GM23338 (cell line): ENCODE measurements around the gene B4GALNT1. TPM values are rescaled to one million over a fixed set of nuclear protein-coding genes. Genes with fewer than 3 reads are reported as not detected.

Experiments used
- ATAC-seq: fragments of 200-7000 bp; cut with Tn5 transposase; 3 replicates; pipeline ENCODE4 v1.9.1; 2020
- DNase-seq: peaks from one replicate; pipeline ENCODE4 v3.0.0-alpha.2; 2015; ENCODE audit warnings: low spot score
- H2AFZ ChIP-seq: fragments of 200-600 bp; sonication (generic); 2 replicates; pipeline ENCODE4 v1.8.0; 2016; ENCODE audit warnings: antibody characterized with exemption, mild to moderate bottlenecking, moderate library complexity
- H3F3A ChIP-seq: fragments of 200-600 bp; sonication (generic); replicated peaks from 2 replicates; pipeline ENCODE4 v1.8.0; 2017; ENCODE audit warnings: antibody characterized with exemption, mixed run types, low read depth
- H3K27ac ChIP-seq: fragments of 200-600 bp; sonication (generic); 2 replicates; pipeline ENCODE4 v1.6.1; 2016; ENCODE audit warnings: low read depth
- H3K27me3 ChIP-seq: fragments of 200-600 bp; sonication (generic); 2 replicates; pipeline ENCODE4 v1.8.0; 2016; ENCODE audit warnings: mild to moderate bottlenecking, mixed run types, moderate library complexity; ENCODE audit not compliant: insufficient read depth
- H3K36me3 ChIP-seq: fragments of 200-600 bp; sonication (generic); 2 replicates; pipeline ENCODE4 v1.8.0; 2016; ENCODE audit warnings: mild to moderate bottlenecking; ENCODE audit not compliant: insufficient read depth
- H3K4me1 ChIP-seq: fragments of 200-600 bp; sonication (generic); 2 replicates; pipeline ENCODE4 v1.8.0; 2016; ENCODE audit warnings: mild to moderate bottlenecking, moderate library complexity; ENCODE audit not compliant: insufficient read depth
- H3K4me2 ChIP-seq: fragments of 200-600 bp; sonication (generic); 2 replicates; pipeline ENCODE4 v1.7.1; 2017; ENCODE audit warnings: mixed run types
- H3K4me3 ChIP-seq: fragments of 200-600 bp; sonication (generic); 2 replicates; pipeline ENCODE4 v1.6.1; 2016; ENCODE audit warnings: mixed run types
- H3K79me2 ChIP-seq: fragments of 200-600 bp; sonication (generic); replicated peaks from 2 replicates; pipeline ENCODE4 v1.8.0; 2017; ENCODE audit warnings: mild to moderate bottlenecking; ENCODE audit not compliant: insufficient read depth
- H3K9me2 ChIP-seq: fragments of 200-600 bp; sonication (generic); 2 replicates; pipeline ENCODE4 v1.8.0; 2017; ENCODE audit not compliant: insufficient read depth
- H4K20me1 ChIP-seq: fragments of 200-600 bp; sonication (generic); replicated peaks from 2 replicates; pipeline ENCODE4 v1.8.0; 2017; ENCODE audit warnings: mild to moderate bottlenecking; ENCODE audit not compliant: insufficient read depth
- H3K27ac Mint-ChIP-seq: 2 replicates; pipeline ENCODE4 v1.8.0; 2020; ENCODE audit warnings: inconsistent platforms, mild to moderate bottlenecking, moderate library complexity, mixed read lengths
- H3K27me3 Mint-ChIP-seq: 3 replicates; pipeline ENCODE4 v1.8.0; 2022; ENCODE audit warnings: low read depth, mild to moderate bottlenecking, moderate library complexity, mixed read lengths, inconsistent platforms; ENCODE audit not compliant: insufficient read depth, poor library complexity
- H3K36me3 Mint-ChIP-seq: 3 replicates; pipeline ENCODE4 v1.8.0; 2021; ENCODE audit warnings: low read depth, mild to moderate bottlenecking, inconsistent platforms, moderate library complexity, mixed read lengths
- H3K4me1 Mint-ChIP-seq: 3 replicates; pipeline ENCODE4 v1.8.0; 2020; ENCODE audit warnings: mild to moderate bottlenecking, inconsistent platforms, mixed read lengths
- H3K4me3 Mint-ChIP-seq: 3 replicates; pipeline ENCODE4 v1.8.0; 2021; ENCODE audit warnings: moderate library complexity, mild to moderate bottlenecking, inconsistent platforms, mixed read lengths
- H3K9me3 Mint-ChIP-seq: 3 replicates; pipeline ENCODE4 v1.8.0; 2020; ENCODE audit warnings: moderate library complexity, mild to moderate bottlenecking, inconsistent platforms, mixed read lengths
- CREB1 ChIP-seq: fragments of 250-450 bp; sonication (Bioruptor Pico); IDR thresholded peaks from 2 replicates; pipeline ENCODE4 v1.5.0; 2020; ENCODE audit warnings: low read depth, mild to moderate bottlenecking, moderate library complexity
- EZH2 ChIP-seq: fragments of 200-600 bp; sonication (generic); IDR thresholded peaks from one replicate; pipeline ENCODE4 v1.8.0; 2017; ENCODE audit warnings: antibody characterized with exemption, mild to moderate bottlenecking, low read depth; ENCODE audit not compliant: unreplicated experiment
- JUNB ChIP-seq: IDR thresholded peaks from one replicate; pipeline ENCODE4 v1.6.1; 2016; ENCODE audit warnings: antibody characterized with exemption; ENCODE audit not compliant: unreplicated experiment
- NANOG ChIP-seq: IDR thresholded peaks from 2 replicates; pipeline ENCODE4 v1.6.1; 2016; ENCODE audit warnings: antibody characterized with exemption, borderline replicate concordance
- POLR2AphosphoS5 ChIP-seq: IDR thresholded peaks from 2 replicates; pipeline ENCODE4 v1.6.1; 2016; ENCODE audit warnings: antibody characterized with exemption, low read depth
- STAT1 ChIP-seq: IDR thresholded peaks from one replicate; pipeline ENCODE4 v1.6.1; 2016; ENCODE audit warnings: antibody characterized with exemption; ENCODE audit not compliant: unreplicated experiment
- ZNF114 ChIP-seq: fragments of 250-450 bp; sonication (Bioruptor Pico); IDR thresholded peaks from 2 replicates; pipeline ENCODE4 v1.5.0; 2020; ENCODE audit warnings: mild to moderate bottlenecking, moderate library complexity
- ZNF331 ChIP-seq: fragments of 250-450 bp; sonication (Bioruptor Pico); IDR thresholded peaks from 2 replicates; pipeline ENCODE4 v1.5.0; 2020; ENCODE audit warnings: low read depth, mild to moderate bottlenecking, moderate library complexity
- polyA plus RNA-seq: library from polyadenylated mRNA; unstranded; fragments of >200 nt; fragmentation: Nextera tagmentation; extraction: Ambion mirVana; gene quantifications from 2 replicates; pipeline ENCODE4 v1.2.1, GENCODE V29; 2016
- total RNA-seq: library from RNA; depleted of rRNA; stranded (reverse); fragments of >200 nt; shearing (Covaris generic); gene quantifications from 2 replicates; pipeline ENCODE4 v1.2.3, GENCODE V29; 2014
- TF ChIP-seq, protein P1 (sequence below): IDR thresholded peaks from one replicate; pipeline ENCODE4 v1.6.1; 2018; ENCODE audit warnings: antibody characterized with exemption; ENCODE audit not compliant: unreplicated experiment
- TF ChIP-seq, protein P2 (sequence below), 2 experiments: fragments of 200-600 bp in 1 of 2; sonication (generic) in 1 of 2; conservative IDR thresholded peaks; 2 replicates each; pipeline versions ENCODE4 v1.5.1 to v1.6.1; 2016 to 2017; ENCODE audit warnings: antibody characterized with exemption in 2 of 2, low read depth in 2 of 2, mild to moderate bottlenecking in 2 of 2, moderate library complexity in 1 of 2
- TF ChIP-seq, protein P3 (sequence below): fragments of 250-450 bp; sonication (Bioruptor Pico); IDR thresholded peaks from 2 replicates; pipeline ENCODE4 v1.5.0; 2020; ENCODE audit warnings: mild to moderate bottlenecking, moderate library complexity
- TF ChIP-seq, protein P4 (sequence below): IDR thresholded peaks from 2 replicates; pipeline ENCODE4 v1.6.1; 2016; ENCODE audit warnings: antibody characterized with exemption

Gene B4GALNT1
- total and polyA plus RNA-seq, 2 experiments from 2014 or later: 1.3 to 2.4 TPM

DNA sequence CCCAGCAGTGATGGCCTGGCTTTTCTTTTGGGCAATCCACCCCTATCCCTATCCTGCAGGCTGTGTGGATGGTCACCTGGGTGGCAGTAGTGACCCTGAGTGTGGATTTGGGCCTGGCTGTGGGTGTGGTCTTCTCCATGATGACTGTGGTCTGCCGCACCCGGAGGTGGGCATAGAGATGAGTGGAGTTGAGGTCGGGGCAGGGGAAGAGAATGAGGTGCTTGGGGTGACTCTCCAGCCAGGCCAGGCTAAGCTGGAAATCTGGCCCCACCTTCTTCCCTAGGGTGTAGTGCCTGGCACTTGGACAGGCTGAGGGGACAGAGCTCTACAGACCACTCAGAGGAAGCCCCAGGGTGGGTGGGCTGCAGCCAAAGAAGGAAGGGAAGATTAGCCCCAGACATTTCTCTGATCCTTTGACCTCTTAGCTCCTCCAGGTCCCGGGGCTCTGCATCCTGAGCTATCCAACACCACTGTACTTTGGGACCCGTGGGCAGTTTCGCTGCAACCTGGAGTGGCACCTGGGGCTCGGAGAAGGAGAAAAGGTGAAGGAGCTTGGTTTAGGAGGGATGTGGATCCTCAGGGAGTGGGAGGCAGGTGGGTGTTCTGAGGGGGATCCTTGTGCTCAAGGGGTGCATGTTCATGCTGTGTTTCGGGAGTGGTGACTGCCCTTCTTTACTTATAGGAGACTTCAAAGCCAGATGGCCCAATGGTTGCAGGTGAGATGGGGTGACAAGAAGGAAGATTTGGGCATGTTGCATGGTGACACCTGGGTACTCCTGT lies 8.4 kb downstream of the B4GALNT1 start:
- peaks cover 26% of the 10 kb centered on the region for H3K4me1 ChIP-seq
- Mint-ChIP-seq H3K27ac (no peak overlapping the region), H3K27me3 (peaks cover 100% of the 10 kb centered on the region), H3K4me1 (peaks cover 37% of the 10 kb centered on the region), H3K9me3 (no peaks in the 10 kb centered on the region), H3K36me3 (no peaks in the 10 kb centered on the region; the same call in 2 of the 3 replicates), H3K4me3 (no peak overlapping the region; the same call in 2 of the 3 replicates)
- no peaks in the 10 kb centered on the region for H3K36me3 ChIP-seq
- DNase-seq: no peak
- H2AFZ ChIP-seq: no peak overlapping the region
- H4K20me1 ChIP-seq: peaks cover 19% of the 10 kb centered on the region
- no peak for ATAC-seq
- H3K79me2 ChIP-seq: no peaks in the 10 kb centered on the region
- peaks cover 100% of the 10 kb centered on the region for H3K27me3 ChIP-seq
- TF ChIP-seq ZNF114 (CRISPR knock-in tag) (no peak), ZNF331 (no peak), JUNB (no peak), EZH2 (no peak), STAT1 (no peak), NANOG (no peak), POLR2AphosphoS5 (no peak), CREB1 (CRISPR knock-in tag) (no peak)
- TF ChIP-seq, protein P1, sequence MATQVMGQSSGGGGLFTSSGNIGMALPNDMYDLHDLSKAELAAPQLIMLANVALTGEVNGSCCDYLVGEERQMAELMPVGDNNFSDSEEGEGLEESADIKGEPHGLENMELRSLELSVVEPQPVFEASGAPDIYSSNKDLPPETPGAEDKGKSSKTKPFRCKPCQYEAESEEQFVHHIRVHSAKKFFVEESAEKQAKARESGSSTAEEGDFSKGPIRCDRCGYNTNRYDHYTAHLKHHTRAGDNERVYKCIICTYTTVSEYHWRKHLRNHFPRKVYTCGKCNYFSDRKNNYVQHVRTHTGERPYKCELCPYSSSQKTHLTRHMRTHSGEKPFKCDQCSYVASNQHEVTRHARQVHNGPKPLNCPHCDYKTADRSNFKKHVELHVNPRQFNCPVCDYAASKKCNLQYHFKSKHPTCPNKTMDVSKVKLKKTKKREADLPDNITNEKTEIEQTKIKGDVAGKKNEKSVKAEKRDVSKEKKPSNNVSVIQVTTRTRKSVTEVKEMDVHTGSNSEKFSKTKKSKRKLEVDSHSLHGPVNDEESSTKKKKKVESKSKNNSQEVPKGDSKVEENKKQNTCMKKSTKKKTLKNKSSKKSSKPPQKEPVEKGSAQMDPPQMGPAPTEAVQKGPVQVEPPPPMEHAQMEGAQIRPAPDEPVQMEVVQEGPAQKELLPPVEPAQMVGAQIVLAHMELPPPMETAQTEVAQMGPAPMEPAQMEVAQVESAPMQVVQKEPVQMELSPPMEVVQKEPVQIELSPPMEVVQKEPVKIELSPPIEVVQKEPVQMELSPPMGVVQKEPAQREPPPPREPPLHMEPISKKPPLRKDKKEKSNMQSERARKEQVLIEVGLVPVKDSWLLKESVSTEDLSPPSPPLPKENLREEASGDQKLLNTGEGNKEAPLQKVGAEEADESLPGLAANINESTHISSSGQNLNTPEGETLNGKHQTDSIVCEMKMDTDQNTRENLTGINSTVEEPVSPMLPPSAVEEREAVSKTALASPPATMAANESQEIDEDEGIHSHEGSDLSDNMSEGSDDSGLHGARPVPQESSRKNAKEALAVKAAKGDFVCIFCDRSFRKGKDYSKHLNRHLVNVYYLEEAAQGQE: no peak
- TF ChIP-seq, protein P2, sequence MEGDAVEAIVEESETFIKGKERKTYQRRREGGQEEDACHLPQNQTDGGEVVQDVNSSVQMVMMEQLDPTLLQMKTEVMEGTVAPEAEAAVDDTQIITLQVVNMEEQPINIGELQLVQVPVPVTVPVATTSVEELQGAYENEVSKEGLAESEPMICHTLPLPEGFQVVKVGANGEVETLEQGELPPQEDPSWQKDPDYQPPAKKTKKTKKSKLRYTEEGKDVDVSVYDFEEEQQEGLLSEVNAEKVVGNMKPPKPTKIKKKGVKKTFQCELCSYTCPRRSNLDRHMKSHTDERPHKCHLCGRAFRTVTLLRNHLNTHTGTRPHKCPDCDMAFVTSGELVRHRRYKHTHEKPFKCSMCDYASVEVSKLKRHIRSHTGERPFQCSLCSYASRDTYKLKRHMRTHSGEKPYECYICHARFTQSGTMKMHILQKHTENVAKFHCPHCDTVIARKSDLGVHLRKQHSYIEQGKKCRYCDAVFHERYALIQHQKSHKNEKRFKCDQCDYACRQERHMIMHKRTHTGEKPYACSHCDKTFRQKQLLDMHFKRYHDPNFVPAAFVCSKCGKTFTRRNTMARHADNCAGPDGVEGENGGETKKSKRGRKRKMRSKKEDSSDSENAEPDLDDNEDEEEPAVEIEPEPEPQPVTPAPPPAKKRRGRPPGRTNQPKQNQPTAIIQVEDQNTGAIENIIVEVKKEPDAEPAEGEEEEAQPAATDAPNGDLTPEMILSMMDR (conservative IDR thresholded peaks at IDR 0.05; ENCODE audit: low read depth in 2 of 2): no peak
- TF ChIP-seq, protein P3, sequence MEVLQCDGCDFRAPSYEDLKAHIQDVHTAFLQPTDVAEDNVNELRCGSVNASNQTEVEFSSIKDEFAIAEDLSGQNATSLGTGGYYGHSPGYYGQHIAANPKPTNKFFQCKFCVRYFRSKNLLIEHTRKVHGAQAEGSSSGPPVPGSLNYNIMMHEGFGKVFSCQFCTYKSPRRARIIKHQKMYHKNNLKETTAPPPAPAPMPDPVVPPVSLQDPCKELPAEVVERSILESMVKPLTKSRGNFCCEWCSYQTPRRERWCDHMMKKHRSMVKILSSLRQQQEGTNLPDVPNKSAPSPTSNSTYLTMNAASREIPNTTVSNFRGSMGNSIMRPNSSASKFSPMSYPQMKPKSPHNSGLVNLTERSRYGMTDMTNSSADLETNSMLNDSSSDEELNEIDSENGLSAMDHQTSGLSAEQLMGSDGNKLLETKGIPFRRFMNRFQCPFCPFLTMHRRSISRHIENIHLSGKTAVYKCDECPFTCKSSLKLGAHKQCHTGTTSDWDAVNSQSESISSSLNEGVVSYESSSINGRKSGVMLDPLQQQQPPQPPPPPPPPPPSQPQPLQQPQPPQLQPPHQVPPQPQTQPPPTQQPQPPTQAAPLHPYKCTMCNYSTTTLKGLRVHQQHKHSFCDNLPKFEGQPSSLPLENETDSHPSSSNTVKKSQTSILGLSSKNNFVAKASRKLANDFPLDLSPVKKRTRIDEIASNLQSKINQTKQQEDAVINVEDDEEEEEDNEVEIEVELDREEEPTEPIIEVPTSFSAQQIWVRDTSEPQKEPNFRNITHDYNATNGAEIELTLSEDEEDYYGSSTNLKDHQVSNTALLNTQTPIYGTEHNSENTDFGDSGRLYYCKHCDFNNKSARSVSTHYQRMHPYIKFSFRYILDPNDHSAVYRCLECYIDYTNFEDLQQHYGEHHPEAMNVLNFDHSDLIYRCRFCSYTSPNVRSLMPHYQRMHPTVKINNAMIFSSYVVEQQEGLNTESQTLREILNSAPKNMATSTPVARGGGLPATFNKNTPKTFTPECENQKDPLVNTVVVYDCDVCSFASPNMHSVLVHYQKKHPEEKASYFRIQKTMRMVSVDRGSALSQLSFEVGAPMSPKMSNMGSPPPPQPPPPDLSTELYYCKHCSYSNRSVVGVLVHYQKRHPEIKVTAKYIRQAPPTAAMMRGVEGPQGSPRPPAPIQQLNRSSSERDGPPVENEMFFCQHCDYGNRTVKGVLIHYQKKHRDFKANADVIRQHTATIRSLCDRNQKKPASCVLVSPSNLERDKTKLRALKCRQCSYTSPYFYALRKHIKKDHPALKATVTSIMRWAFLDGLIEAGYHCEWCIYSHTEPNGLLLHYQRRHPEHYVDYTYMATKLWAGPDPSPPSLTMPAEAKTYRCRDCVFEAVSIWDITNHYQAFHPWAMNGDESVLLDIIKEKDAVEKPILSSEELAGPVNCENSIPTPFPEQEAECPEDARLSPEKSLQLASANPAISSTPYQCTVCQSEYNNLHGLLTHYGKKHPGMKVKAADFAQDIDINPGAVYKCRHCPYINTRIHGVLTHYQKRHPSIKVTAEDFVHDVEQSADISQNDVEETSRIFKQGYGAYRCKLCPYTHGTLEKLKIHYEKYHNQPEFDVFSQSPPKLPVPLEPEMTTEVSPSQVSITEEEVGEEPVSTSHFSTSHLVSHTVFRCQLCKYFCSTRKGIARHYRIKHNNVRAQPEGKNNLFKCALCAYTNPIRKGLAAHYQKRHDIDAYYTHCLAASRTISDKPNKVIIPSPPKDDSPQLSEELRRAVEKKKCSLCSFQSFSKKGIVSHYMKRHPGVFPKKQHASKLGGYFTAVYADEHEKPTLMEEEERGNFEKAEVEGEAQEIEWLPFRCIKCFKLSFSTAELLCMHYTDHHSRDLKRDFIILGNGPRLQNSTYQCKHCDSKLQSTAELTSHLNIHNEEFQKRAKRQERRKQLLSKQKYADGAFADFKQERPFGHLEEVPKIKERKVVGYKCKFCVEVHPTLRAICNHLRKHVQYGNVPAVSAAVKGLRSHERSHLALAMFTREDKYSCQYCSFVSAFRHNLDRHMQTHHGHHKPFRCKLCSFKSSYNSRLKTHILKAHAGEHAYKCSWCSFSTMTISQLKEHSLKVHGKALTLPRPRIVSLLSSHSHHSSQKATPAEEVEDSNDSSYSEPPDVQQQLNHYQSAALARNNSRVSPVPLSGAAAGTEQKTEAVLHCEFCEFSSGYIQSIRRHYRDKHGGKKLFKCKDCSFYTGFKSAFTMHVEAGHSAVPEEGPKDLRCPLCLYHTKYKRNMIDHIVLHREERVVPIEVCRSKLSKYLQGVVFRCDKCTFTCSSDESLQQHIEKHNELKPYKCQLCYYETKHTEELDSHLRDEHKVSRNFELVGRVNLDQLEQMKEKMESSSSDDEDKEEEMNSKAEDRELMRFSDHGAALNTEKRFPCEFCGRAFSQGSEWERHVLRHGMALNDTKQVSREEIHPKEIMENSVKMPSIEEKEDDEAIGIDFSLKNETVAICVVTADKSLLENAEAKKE (CRISPR knock-in tag): no peak
- TF ChIP-seq, protein P4, sequence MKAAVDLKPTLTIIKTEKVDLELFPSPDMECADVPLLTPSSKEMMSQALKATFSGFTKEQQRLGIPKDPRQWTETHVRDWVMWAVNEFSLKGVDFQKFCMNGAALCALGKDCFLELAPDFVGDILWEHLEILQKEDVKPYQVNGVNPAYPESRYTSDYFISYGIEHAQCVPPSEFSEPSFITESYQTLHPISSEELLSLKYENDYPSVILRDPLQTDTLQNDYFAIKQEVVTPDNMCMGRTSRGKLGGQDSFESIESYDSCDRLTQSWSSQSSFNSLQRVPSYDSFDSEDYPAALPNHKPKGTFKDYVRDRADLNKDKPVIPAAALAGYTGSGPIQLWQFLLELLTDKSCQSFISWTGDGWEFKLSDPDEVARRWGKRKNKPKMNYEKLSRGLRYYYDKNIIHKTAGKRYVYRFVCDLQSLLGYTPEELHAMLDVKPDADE: no peak
- no peaks in the 10 kb centered on the region for H3K9me2 ChIP-seq
- H3K27ac ChIP-seq: no peak overlapping the region
- no peak overlapping the region for H3K4me2 ChIP-seq
- H3F3A ChIP-seq: peaks cover 15% of the 10 kb centered on the region; the same call in 1 of the 2 replicates
- no peak overlapping the region for H3K4me3 ChIP-seq
